Heart right ventricle (tissue), 16 donors: ENCODE measurements around the gene AMDHD1. TPM values are rescaled to one million over a fixed set of nuclear protein-coding genes. Genes with fewer than 3 reads are reported as not detected.

Experiments used
- ATAC-seq, 8 donors: fragments of 200-7000 bp; cut with Tn5 transposase; one replicate each; pipeline ENCODE4 v1.9.1; 2020; ENCODE audit warnings: mild to moderate bottlenecking in 8 of 8, moderate library complexity in 8 of 8, moderate number of reproducible peaks in 1 of 8
- DNase-seq, 2 donors: peaks; one replicate each; pipeline ENCODE4 v3.0.0-alpha.2; 2020
- H3K27ac ChIP-seq, 10 donors: fragments of 200-600 bp; sonication (generic) in 2 of 10; one replicate each; pipeline versions ENCODE4 v1.5.0 to v1.8.0; 2020 to 2022; ENCODE audit warnings: mild to moderate bottlenecking in 3 of 10
- H3K27me3 ChIP-seq, 7 donors: fragments of 200-600 bp; one replicate each; pipeline ENCODE4 v1.8.0; 2021 to 2022; ENCODE audit warnings: mild to moderate bottlenecking in 2 of 7
- H3K36me3 ChIP-seq, 9 donors: fragments of 200-600 bp; sonication (generic) in 1 of 9; one replicate each; pipeline versions ENCODE4 v1.5.0 to v1.8.0; 2020 to 2022; ENCODE audit warnings: mild to moderate bottlenecking in 2 of 9
- H3K4me1 ChIP-seq, 9 donors: fragments of 200-600 bp; sonication (generic) in 1 of 9; one replicate each; pipeline versions ENCODE4 v1.5.0 to v1.8.0; 2020 to 2022; ENCODE audit warnings: mild to moderate bottlenecking in 4 of 9
- H3K4me3 ChIP-seq, 10 donors: fragments of 200-600 bp; sonication (generic) in 2 of 10; one replicate each; pipeline versions ENCODE4 v1.5.0 to v1.8.0; 2020 to 2022; ENCODE audit warnings: mild to moderate bottlenecking in 7 of 10, moderate library complexity in 2 of 10
- H3K9me3 ChIP-seq, 11 donors: fragments of 200-600 bp in 10 of 11; sonication (generic) in 2 of 11; one replicate each; pipeline versions ENCODE4 v1.5.0 to v1.8.0; 2013 to 2022; ENCODE audit warnings: mild to moderate bottlenecking in 2 of 11, control low read depth in 1 of 11, moderate library complexity in 1 of 11
- CTCF ChIP-seq, 9 donors: fragments of 200-600 bp; sonication (generic) in 2 of 9; IDR thresholded peaks; one replicate each; pipeline versions ENCODE4 v1.5.0 to v1.8.0; 2021 to 2022; ENCODE audit warnings: antibody characterized with exemption in 9 of 9, mild to moderate bottlenecking in 5 of 9, moderate library complexity in 1 of 9
- WGBS, 2 donors: extraction: QIAGEN DNeasy Blood & Tissue Kit; methylation state at CpG; one replicate each; pipeline ENCODE4 v1.1.7; 2013; ENCODE audit warnings: inconsistent platforms in 1 of 2; 5-methylcytosine and 5-hydroxymethylcytosine counted together
- intact Hi-C, 10 donors: fragments of 100-400 bp; cut with DNase I; formaldehyde crosslinking; loops; one replicate each; pipeline versions ENCODE4 v1.11.1 to v1.14.2; 2022
- polyA plus RNA-seq, 2 donors: library from polyadenylated mRNA; stranded (reverse); fragments of 200-250 nt; gene quantifications; one replicate each; pipeline ENCODE4 v1.2.3, GENCODE V29; 2013
- total RNA-seq, 10 donors: library from RNA; stranded (reverse); fragmentation: NEBNext Ultra II Directional in 3 of 10; extraction: Animal tissue kit (Norgen Biotek cat#: 25700) in 3 of 10; gene quantifications; one replicate each; pipeline versions ENCODE4 v1.2.1 to v1.2.4, GENCODE V29; 2021 to 2023
- donor health status: Arrhythmogenic right ventricular cardiomyopathy.
- donor health status: ischemic (EF 13 %, LVEDD 7.1; RV severe dilation, severe dysfunction).
- donor health status: healthy with polysubstance abuse.
- donor health status: DM: no; HTN: yes; CAD: no.
- donor health status: DM: no; HTN: no; CAD: no.
- donor health status: ischemic (EF 25% LVEDD 6.9; RV normal size, moderate dysfunction).
- donor health status: ischemic (EF 25% LVEDD 5.7; RV mildly dilated, moderate dysfunction).
- donor health status: healthy.
- donor health status: DM: yes; HTN: yes; CAD: no.
- donor health status: Ischemic cardiomyopathy.
- donor health status: ischemic (EF 35%, LVEDD 5.7; RV mildly dilated, moderate dysfunction).
- donor health status: nonischemic (EF 11% LVEDD 7.7; RV severe dilation, severe dysfunction).
- donor health status: DM: yes; HTN: yes; CAD: no.
- donor health status: PGD.
- donor health status: ischemic (EF 29% LVEDD 5.4; RV normal size, mild dysfunction).
- donor health status: nonischemic (EF 23%, LVEDD 6.1; RV moderate dilation, normal function).

The AMDHD1 gene
- total and polyA plus RNA-seq, 12 donors: 0.34 to 0.91 (median 0.67) TPM

- H3K27ac ChIP-seq: no peak overlapping the region
- H3K36me3 ChIP-seq: no peaks in the 10 kb centered on the region
- no peaks in the 10 kb centered on the region for H3K9me3 ChIP-seq
- H3K4me3 ChIP-seq: no peak overlapping the region
- H3K4me1 ChIP-seq: no peaks in the 10 kb centered on the region
- H3K27me3 ChIP-seq: peaks cover 0 to 13% (median 0%) of the 10 kb centered on the region in 7 donors
- TF ChIP-seq CTCF (IDR thresholded peaks at IDR 0.05): no peak
- ATAC-seq (no peak), DNase-seq (no peak)
- intact Hi-C loops: no loop called here
- 61 to 66% methylated on average over 27 of the region's 27 CpGs for WGBS, 2 donors
Measured at GRCh38 chr12:95956557-95957145, 13.5 kb downstream of the AMDHD1 start.

- no peak for DNase-seq
- intact Hi-C loops: no loop called here
- no peaks in the 10 kb centered on the region for H3K9me3 ChIP-seq
- no peak for ATAC-seq
- H3K36me3 ChIP-seq: no peaks in the 10 kb centered on the region
- H3K27ac ChIP-seq: no peak overlapping the region
- 54 to 60% methylated on average over 1 of the region's 1 CpG for WGBS, 2 donors
- H3K4me3 ChIP-seq: no peak overlapping the region
- no peaks in the 10 kb centered on the region for H3K4me1 ChIP-seq
- H3K27me3 ChIP-seq: peaks cover 0 to 13% (median 0%) of the 10 kb centered on the region in 7 donors
- TF ChIP-seq CTCF (IDR thresholded peaks at IDR 0.05): peak in 4 of 9 donors; percentile 9 to 25 (median 16)
Measured at GRCh38 chr12:95959107-95959506, 16.0 kb downstream of the AMDHD1 start.

- ATAC-seq: no peak
- DNase-seq: no peak
- intact Hi-C loops: no loop called here
- H3K27me3 ChIP-seq: peaks cover 0 to 13% (median 0%) of the 10 kb centered on the region in 7 donors
- WGBS, 2 donors: 67 to 75% methylated on average over 5 of the region's 5 CpGs
- H3K36me3 ChIP-seq: no peaks in the 10 kb centered on the region
- no peaks in the 10 kb centered on the region for H3K9me3 ChIP-seq
- H3K4me1 ChIP-seq: no peaks in the 10 kb centered on the region
- no peak overlapping the region for H3K27ac ChIP-seq
- TF ChIP-seq CTCF (IDR thresholded peaks at IDR 0.05): no peak
- no peak overlapping the region for H3K4me3 ChIP-seq
Measured at GRCh38 chr12:95960241-95960640, 17.1 kb downstream of the AMDHD1 start.

- H3K4me3 ChIP-seq: no peak overlapping the region
- no peak for TF ChIP-seq CTCF (IDR thresholded peaks at IDR 0.05)
- 75 to 77% methylated on average over 7 of the region's 7 CpGs for WGBS, 2 donors
- H3K27ac ChIP-seq: no peak overlapping the region
- intact Hi-C loops: no loop called here
- ATAC-seq (no peak), DNase-seq (no peak)
- no peaks in the 10 kb centered on the region for H3K9me3 ChIP-seq
- no peaks in the 10 kb centered on the region for H3K4me1 ChIP-seq
- no peaks in the 10 kb centered on the region for H3K36me3 ChIP-seq
- peaks cover 0 to 7% (median 0%) of the 10 kb centered on the region in 7 donors for H3K27me3 ChIP-seq
Measured at GRCh38 chr12:95962222-95962621, 19.1 kb downstream of the AMDHD1 start.
